Right lobe of liver (tissue), 4 donors: Measurements from ENCODE around the gene FBXL19.

Source experiments
- CTCF ChIP-seq, 4 donors: fragments of 200-600 bp in 3 of 4; fragments of 450-650 bp in 1 of 4; IDR thresholded peaks; one replicate each; pipeline versions ENCODE4 v1.5.1 to v1.8.0; 2016 to 2022; ENCODE audit warnings: antibody characterized with exemption in 4 of 4, mild to moderate bottlenecking in 2 of 4
- POLR2A ChIP-seq: fragments of 450-650 bp; IDR thresholded peaks from one replicate; pipeline ENCODE4 v1.6.1; 2017; ENCODE audit warnings: antibody characterized with exemption, mild to moderate bottlenecking
- donor health status: DM: no; HTN: no; CAD: no.
- donor health status: DM: no; HTN: no; CAD: no.
- donor health status: DM: no; HTN: yes; CAD: no.

DNA sequence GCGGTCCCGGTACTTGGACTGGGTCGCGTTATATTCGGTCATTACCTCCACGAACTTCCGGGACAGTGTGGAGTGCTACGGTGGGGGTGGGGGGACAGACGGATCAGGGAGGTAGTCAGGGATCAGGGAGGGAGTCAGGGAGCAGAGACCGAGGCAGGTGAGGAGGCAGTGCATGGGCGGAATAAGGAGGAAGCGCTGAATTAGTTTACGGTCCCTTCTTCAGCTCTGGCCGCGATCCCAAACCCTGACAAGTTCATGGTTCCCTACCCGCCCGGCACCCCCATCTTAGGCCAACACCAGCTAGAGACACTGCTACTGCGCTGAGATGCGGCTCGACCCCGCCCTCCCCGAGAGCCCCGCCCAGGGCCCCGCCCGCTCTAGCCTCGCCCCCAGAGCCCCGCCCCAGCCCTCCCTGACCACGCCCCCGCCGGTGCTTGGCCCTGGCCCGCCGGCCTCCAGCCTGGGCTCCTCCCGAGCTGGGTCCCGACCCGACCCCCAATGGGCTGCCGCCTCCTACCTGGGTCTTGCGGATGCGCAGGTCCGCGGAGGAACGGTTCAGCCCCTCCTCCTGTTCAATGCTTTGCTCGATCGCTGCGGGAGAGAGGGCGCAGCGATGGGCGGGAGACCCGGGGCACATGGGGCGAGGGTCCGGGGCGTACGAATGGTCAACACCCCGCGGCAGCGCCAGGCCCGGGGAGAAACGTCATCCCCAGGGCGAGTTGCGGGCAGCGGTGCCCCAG is 73.8 kb downstream of the FBXL19 start:
- no peak for TF ChIP-seq CTCF (IDR thresholded peaks at IDR 0.05)
- TF ChIP-seq POLR2A, result peak; percentile 90
